K562 (cell line): ENCODE results near the gene SLC6A7.

ENCODE experiments used
- ARID3A ChIP-seq: IDR thresholded peaks from 2 replicates; pipeline ENCODE4 v1.6.1; 2012; ENCODE audit warnings: low read depth, low read length, improper control_type of control experiment, borderline replicate concordance
- ATF3 ChIP-seq, 2 experiments: fragments of 450-650 bp in 1 of 2; sonication (generic) in 1 of 2; formaldehyde crosslinking in 1 of 2; IDR thresholded peaks in 1 of 2; conservative IDR thresholded peaks in 1 of 2; 2 replicates each; pipeline versions ENCODE4 v1.6.1 to v1.8.1; 2016 to 2023; ENCODE audit warnings: mild to moderate bottlenecking in 2 of 2, moderate library complexity in 2 of 2, inconsistent platforms in 1 of 2, missing genetic modification reagents in 1 of 2
- CBX2 ChIP-seq: fragments of 200-600 bp; sonication (generic); IDR thresholded peaks from one replicate; pipeline ENCODE4 v1.6.1; 2012; ENCODE audit warnings: mild to moderate bottlenecking, low read length, inconsistent platforms; ENCODE audit not compliant: insufficient read depth, poor library complexity, severe bottlenecking
- CREM ChIP-seq: IDR thresholded peaks from 2 replicates; pipeline ENCODE4 v1.6.1; 2014; ENCODE audit warnings: antibody characterized with exemption, low read depth
- CTCF ChIP-seq, 3 experiments: IDR thresholded peaks in 2 of 3; conservative IDR thresholded peaks in 1 of 3; 2 replicates each; pipeline ENCODE4 v1.5.1; 2011 to 2012; ENCODE audit warnings: low read length in 3 of 3, mild to moderate bottlenecking in 3 of 3, control low read depth in 2 of 3, improper control_type of control experiment in 1 of 3, inconsistent platforms in 1 of 3, low read depth in 1 of 3, mixed read lengths in 1 of 3, moderate library complexity in 1 of 3; ENCODE audit not compliant: insufficient read depth in 2 of 3
- EP300 ChIP-seq: IDR thresholded peaks from 2 replicates; pipeline ENCODE4 v1.6.1; 2012; ENCODE audit warnings: low read length, improper control_type of control experiment
- RBBP5 ChIP-seq: fragments of 200-600 bp; sonication (generic); IDR thresholded peaks from 2 replicates; pipeline ENCODE4 v1.6.1; 2012; ENCODE audit warnings: borderline replicate concordance, mild to moderate bottlenecking, low read length, control low read depth, inconsistent platforms; ENCODE audit not compliant: insufficient read depth, poor library complexity, severe bottlenecking
- RFX5 ChIP-seq: IDR thresholded peaks from 2 replicates; pipeline ENCODE4 v1.6.1; 2011; ENCODE audit warnings: low read depth, mild to moderate bottlenecking, improper control_type of control experiment, low read length
- TEAD4 ChIP-seq, 2 experiments: sonication (generic) in 1 of 2; formaldehyde crosslinking in 1 of 2; IDR thresholded peaks; 2 replicates each; pipeline versions ENCODE4 v1.6.1 to v1.8.0; 2012 to 2022; ENCODE audit warnings: borderline replicate concordance in 1 of 2, inconsistent platforms in 1 of 2, low read length in 1 of 2, mild to moderate bottlenecking in 1 of 2, missing genetic modification reagents in 1 of 2
- ZNF780A ChIP-seq: fragments of 250-450 bp; sonication (Bioruptor Pico); IDR thresholded peaks from 2 replicates; pipeline ENCODE4 v1.5.0; 2021; ENCODE audit warnings: mild to moderate bottlenecking

GRCh38 chr5:150208187-150209098 lies 18.6 kb downstream of the SLC6A7 start:
- no peak for TF ChIP-seq RBBP5
- TF ChIP-seq RFX5: no peak
- no peak for TF ChIP-seq TEAD4 (IDR thresholded peaks at IDR 0.05; ENCODE audit: low read length)
- TF ChIP-seq TEAD4 (CRISPR knock-in tag; IDR thresholded peaks at IDR 0.05; ENCODE audit: borderline replicate concordance): no peak
- TF ChIP-seq ARID3A: no peak
- no peak for TF ChIP-seq CTCF (IDR thresholded peaks at IDR 0.05 in 2 of 3, conservative IDR thresholded peaks at IDR 0.05 in 1 of 3; ENCODE audit: insufficient read depth in 2 of 3, low read depth in 1 of 3, low read length in 3 of 3)
- no peak for TF ChIP-seq EP300
- no peak for TF ChIP-seq ATF3 (IDR thresholded peaks at IDR 0.05)
- TF ChIP-seq ATF3 (CRISPR knock-in tag; conservative IDR thresholded peaks at IDR 0.05): no peak
- no peak for TF ChIP-seq ZNF780A
- TF ChIP-seq CBX2: no peak
- TF ChIP-seq CREM: no peak
